ACHN (cell line): ENCODE results near the gene FAIM.
"Not testable (repeated sequence)": the region's sequence is repeated elsewhere in the genome, so short reads cannot be mapped to it uniquely, and the experiment has no call there.

ENCODE experiments used
- DNase-seq: peaks from one replicate; pipeline ENCODE4 v3.0.0-alpha.2; 2015
- in situ Hi-C: cut with HindIII; loops from 2 replicates; pipeline ENCODE4 v1.10.0; 2017; ENCODE audit warnings: low sequenced_read_pairs, low pct_ligation_motif_present, low pct_unique_long_range_greater_than_20kb

Gene FAIM

GRCh38 chr3:138657508-138657907, 48.9 kb downstream of the FAIM start:
- no peak for DNase-seq
- in situ Hi-C loops, result no loop called here

GRCh38 chr3:138668107-138668506, 59.5 kb downstream of the FAIM start:
- in situ Hi-C loops, result no loop called here
- no peak for DNase-seq

- DNase-seq, result no peak
- in situ Hi-C loops, result no loop called here
These were observed 61.8 kb downstream of the FAIM start for GRCh38 chr3:138670407-138670806.

GRCh38 chr3:138673641-138674530, 65.3 kb downstream of the FAIM start:
- no peak for DNase-seq
- in situ Hi-C loops, result no loop called here

- peak; percentile 20 for DNase-seq
- in situ Hi-C loops, result no loop called here
These were observed 66.8 kb downstream of the FAIM start for GRCh38 chr3:138675393-138675792.

- DNase-seq, result no peak
- in situ Hi-C loops, result no loop called here
These were observed 69.5 kb downstream of the FAIM start for GRCh38 chr3:138678086-138678485.

- DNase-seq, result no peak
- in situ Hi-C loops, result no loop called here
These were observed 70.4 kb downstream of the FAIM start for GRCh38 chr3:138678874-138679392.

- in situ Hi-C loops, result not testable (repeated sequence)
These were observed 72.4 kb downstream of the FAIM start for GRCh38 chr3:138680974-138681373.

GRCh38 chr3:138681463-138682220, 73.1 kb downstream of the FAIM start:
- in situ Hi-C loops, result no loop called here
- no peak for DNase-seq

More at GRCh38 chr3:138680974-138681373, 72.4 kb downstream of the FAIM start:
- DNase-seq, result not testable (repeated sequence)

- in situ Hi-C loops, result no loop called here
- DNase-seq, result no peak
These were observed 74.1 kb downstream of the FAIM start for GRCh38 chr3:138682648-138683047.
